Stimulated activated CD4-positive, alpha-beta T cell treated with anti-CD3 and anti-CD28 coated beads, Interleukin-12 subunit alpha, Interleukin-12 subunit beta, amount 100 ng/mL, for 4 hours (primary cell): ENCODE measurements around the gene TSC22D2.
"Not testable (repeated sequence)": the region's sequence is repeated elsewhere in the genome, so short reads cannot be mapped to it uniquely, and the experiment has no call there.

Experiments
- DNase-seq: peaks from one replicate; pipeline ENCODE4 v3.0.0-alpha.2; 2020

TSC22D2 gene

GRCh38 chr3:150451329-150452048 lies 43.4 kb downstream of the TSC22D2 start:
- no peak for DNase-seq

- DNase-seq = no peak
Observed at GRCh38 chr3:150453353-150453752, 45.3 kb downstream of the TSC22D2 start.

DNA sequence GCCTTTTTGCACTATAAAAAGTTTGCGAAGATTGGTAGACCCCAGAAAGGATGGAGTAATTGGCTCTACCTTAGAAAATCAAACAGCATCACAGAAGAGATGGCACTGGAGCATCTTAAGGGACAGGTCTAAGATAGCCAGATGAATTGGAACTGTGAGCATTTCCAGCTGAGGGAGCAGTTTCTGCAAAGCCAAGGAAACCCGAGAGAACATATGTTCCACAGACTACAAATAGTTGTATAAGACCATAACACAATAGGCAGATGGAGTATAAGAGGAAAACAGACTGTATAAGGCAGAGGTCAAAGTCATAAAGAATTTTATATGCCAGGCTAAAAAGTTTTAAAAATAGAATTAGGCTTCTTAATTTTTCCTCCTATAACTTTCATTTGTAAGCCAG lies 46.0 kb downstream of the TSC22D2 start:
- no peak for DNase-seq

DNA sequence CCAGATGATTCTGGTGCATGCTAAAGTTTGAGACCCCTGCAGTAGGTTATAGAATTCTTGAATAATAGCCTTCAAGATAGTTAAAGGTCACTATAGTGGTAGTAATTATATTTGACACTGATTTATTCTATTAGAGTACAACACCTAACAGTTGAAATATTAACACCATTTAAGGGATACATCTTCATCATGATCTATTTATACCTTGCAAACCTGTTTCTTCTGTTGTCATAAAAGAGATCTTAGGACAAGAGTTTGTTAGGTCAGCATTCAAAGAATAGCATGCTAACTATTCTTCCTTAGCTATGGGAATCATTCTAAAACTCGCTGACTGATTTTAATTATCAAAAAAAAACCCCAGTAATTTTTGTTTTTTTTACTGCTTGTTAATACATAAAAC lies 46.5 kb downstream of the TSC22D2 start:
- DNase-seq = no peak

DNA sequence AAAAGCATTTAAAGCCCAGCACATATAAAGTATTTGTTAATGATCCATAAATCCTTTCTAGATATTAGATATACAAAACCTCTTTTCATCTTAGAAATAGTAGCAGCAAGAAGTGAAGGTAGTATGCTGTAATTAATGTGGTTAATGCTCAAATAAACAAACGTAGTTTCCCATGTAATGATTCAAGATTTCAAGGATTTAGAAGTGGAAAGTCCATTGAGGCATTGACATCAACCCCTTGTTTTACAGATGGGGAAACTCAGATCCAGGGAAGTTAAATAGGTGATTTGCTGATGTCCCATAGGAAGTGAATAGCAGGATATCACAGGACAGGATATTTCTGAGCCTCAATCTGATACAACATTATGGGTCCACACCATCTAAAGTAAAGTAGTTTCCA lies 47.2 kb downstream of the TSC22D2 start:
- DNase-seq = no peak

DNA sequence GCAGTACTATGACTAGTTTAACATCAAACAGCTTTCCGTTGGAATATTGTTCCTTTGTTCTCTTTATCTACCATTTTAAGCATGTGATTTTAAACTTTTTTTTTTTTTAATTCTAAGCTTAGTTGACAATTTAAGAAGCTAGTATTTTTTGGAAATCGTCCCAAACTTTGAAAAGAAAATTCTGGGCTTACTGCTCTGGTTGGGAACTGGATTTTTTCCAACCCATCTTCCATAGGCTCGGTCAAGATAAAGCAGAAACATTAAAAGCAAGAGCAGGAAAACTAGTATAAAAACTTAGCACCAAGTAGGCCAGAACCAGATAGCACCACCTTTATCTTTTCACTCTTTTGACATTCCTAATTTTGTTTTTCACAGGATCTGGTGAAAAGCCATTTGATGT lies 49.9 kb downstream of the TSC22D2 start:
- no peak for DNase-seq

- DNase-seq = no peak
Observed at GRCh38 chr3:150460484-150460883, 52.4 kb downstream of the TSC22D2 start.

- no peak for DNase-seq
Observed at GRCh38 chr3:150461399-150461798, 53.3 kb downstream of the TSC22D2 start.

- no peak for DNase-seq
Observed at GRCh38 chr3:150462108-150462507, 54.0 kb downstream of the TSC22D2 start.

- DNase-seq = no peak
Observed at GRCh38 chr3:150464684-150465083, 56.6 kb downstream of the TSC22D2 start.

DNA sequence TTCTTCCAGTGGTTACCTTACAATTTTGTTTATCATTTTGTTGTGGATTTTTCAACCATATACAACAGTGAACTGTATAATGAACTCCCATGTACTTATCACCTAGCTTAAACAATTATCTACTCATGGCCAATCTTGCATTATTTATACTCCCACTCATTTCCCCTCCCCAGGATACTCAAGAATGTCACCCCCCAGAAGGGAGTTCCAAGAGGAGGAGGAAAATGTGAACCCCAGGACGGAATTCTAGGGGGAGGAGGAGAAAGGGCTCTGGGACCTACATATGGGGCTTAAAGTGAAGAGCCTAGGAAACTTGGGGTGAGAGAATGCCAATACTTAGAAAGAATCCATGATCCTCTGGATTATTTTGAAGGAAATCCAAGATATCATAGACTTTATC lies 59.3 kb downstream of the TSC22D2 start:
- no peak for DNase-seq

DNA sequence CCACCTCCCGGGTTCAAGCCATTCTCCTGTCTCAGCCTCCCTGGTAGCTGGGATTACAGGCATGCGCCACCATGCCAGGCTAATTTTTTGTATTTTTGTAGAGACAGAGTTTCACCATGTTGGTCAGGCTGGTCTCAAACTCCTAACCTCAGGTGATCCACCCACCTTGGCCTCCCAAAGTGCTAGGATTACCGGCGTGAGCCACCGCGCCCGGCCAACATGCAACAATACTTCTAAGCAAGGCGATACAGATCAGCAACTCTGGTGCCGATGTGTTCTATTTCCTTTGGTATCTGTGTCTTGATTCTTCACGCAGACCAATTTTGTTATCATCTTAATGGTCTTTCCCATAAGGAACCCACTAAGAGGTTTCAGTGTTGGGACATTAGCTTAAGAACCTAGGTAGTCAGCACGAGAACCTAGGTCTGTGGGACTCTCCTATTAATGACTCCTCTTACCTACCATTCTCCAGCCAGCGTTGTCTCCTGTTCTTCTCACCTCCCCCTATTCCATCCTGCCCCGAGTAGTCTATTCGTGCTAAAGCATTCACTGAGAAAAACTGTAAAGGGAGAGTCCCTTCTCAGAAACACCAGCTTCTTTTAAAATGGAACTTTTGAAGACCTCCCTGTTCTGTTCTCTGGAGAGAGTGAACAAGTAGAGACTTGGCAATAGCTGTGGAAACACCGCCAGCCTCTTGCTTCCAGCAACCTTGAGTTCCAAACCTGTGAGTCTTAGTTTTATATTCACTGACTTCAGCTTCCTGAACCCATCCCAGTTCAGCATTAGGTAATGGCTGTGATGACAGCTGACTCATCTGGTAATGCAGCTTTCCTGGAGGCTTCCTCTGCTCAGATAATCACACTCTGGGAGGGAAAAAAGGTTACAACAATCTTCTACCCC lies 61.2 kb downstream of the TSC22D2 start:
- no peak for DNase-seq

DNA sequence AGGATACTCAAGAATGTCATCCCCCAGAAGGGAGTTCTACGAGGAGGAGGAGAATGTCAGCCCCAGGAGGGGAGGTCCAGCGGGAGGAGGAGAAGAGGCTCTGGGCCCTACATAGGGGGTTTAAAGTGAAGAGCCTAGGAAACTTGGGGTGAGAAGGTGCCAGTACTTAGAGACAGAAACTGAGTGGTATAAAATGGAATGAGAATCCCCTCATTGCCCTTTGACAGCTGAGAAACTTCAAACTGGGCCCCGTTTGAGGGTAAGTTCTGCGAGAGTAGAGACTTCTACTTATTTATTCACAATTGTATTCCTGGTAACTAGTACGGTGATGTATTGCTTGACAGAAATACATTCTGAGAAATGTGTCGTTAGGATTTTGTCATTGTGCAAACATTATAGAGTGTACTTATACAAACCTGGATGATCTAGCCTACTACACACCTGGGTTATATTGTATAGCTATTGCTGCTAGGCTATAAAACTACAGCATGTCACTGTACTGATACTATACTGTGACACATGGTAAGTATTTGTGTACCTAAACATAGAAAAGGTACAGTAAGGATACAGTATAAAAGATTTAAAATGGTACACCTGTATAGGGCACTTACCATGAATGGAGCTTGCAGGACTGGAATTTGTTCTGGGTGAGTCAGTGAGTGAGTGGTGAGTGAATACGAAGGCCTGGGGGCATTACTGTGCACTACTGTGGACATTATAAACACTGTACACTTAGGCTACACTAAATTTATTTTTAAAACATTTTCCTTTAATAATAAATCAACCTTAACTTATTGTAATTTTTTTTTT lies 62.0 kb downstream of the TSC22D2 start:
- no peak for DNase-seq

DNA sequence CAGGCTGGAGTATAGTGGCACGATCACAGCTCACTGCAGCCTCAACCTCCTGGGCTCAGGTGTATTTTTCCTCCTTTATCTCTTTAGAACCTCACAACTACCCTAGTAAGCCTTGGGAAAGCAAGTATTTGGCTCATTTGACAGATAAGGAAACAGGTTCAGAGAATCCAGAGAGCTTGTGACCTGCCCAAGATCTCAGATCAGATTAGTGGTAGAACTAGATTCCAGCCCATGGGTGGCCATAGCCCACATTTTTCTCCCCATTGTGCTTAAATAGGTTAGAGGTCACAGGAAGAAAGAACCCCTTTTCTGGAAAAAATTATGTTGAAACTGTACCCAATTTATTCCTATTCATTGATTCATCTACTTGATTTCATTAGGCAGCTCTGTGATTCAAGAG lies 64.3 kb downstream of the TSC22D2 start:
- no peak for DNase-seq

- not testable (repeated sequence) for DNase-seq
Observed at GRCh38 chr3:150473161-150473560, 65.1 kb downstream of the TSC22D2 start.

GRCh38 chr3:150479370-150479769 lies 71.3 kb downstream of the TSC22D2 start:
- DNase-seq = no peak

- no peak for DNase-seq
Observed at GRCh38 chr3:150480877-150481276, 72.8 kb downstream of the TSC22D2 start.

GRCh38 chr3:150483226-150483625 lies 75.1 kb downstream of the TSC22D2 start:
- DNase-seq = no peak

GRCh38 chr3:150484410-150484809 lies 76.3 kb downstream of the TSC22D2 start:
- no peak for DNase-seq

- DNase-seq = no peak
Observed at GRCh38 chr3:150488867-150489266, 80.8 kb downstream of the TSC22D2 start.

DNA sequence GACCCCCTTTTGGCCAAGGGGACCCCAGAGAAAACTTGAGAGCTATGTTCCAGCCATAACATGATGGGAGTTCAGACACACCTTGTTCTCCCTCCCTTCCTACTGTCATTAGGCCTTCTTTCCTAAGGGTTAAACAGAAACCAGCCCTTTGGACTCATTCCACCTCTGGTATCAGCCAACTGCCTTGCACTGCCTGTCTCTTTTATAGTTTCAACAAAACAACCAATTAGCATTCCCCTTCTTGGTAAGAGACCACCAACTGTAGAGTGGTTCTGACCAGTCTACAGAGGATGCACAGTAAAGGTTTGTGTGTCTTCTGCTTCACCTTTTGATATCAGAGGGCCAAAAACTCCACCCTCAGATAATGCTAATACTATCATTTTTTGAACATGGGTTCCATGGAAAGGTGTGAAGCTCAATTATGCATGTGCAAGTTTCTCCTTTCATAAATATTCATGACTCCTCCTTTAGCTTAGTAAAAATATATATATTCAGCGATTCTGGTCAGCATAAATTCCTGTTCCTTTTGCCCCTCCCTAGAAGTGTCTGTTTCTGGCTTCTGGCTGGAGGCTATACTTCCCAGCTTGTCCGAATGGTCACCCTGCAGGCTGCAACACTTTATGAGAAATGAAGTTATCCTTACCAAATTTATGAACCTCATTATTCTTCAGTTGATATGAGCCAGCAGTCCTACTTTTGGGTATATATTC lies 82.3 kb downstream of the TSC22D2 start:
- DNase-seq = no peak

DNA sequence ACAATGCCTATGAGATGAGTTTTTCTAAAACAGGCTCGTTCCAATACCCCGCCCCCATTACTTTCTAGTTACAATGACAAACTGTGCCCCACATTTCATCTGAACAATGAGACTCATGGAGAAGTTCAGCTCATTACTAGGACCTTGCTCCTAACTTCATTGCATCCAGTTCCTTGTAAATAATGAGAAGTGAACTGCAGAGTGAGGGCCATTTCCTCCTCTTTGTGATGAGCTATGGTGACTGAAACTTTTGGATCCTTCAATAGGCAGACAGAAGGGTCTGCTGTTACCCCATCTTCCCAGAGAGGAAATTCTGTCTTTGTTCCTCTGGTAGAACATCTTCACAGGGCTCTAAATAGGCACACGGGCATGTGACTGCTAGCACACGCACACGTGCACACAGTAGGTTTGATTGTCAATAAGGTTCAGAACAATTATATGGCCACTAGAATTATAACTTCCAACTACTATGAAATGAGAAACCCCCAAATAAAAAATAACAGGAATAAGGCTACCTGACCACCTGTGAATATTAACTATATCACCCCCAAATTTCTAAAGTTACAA lies 86.4 kb downstream of the TSC22D2 start:
- DNase-seq = no peak
